Measurements from ENCODE around the gene FLYWCH1. TPM values are rescaled to one million over a fixed set of nuclear protein-coding genes. Genes with fewer than 3 reads are reported as not detected.

FLYWCH1 gene
- polyA plus RNA-seq, 3 donors = 5.0 to 42.7 (median 7.1) TPM

DNA sequence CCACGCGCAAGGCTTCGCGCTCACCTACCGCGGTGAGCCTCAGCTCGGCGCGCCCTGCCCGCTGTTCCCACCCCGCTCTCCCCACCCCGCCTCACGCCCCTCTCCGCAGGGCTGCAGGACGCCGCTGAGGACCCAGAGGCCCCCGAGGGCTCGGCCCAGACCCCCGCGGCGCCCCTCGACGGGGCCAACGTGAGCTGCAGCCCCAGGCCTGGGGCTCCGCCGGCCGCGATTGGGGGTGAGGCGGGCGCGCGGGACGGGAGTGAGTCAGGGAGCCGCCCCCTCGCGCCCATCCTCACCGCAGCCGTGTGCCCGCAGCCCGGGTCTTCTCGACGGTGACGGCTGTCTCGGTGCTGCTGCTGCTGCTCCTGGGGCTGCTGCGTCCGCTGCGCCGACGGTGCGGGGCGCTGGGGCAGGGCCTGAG is 55.5 kb downstream of the FLYWCH1 start:
- no peak overlapping the region for H3K4me3 ChIP-seq (replicated peaks in 1 of 3; ENCODE audit: low read depth in 2 of 3, low read length in 3 of 3)
- TF ChIP-seq, protein P1, sequence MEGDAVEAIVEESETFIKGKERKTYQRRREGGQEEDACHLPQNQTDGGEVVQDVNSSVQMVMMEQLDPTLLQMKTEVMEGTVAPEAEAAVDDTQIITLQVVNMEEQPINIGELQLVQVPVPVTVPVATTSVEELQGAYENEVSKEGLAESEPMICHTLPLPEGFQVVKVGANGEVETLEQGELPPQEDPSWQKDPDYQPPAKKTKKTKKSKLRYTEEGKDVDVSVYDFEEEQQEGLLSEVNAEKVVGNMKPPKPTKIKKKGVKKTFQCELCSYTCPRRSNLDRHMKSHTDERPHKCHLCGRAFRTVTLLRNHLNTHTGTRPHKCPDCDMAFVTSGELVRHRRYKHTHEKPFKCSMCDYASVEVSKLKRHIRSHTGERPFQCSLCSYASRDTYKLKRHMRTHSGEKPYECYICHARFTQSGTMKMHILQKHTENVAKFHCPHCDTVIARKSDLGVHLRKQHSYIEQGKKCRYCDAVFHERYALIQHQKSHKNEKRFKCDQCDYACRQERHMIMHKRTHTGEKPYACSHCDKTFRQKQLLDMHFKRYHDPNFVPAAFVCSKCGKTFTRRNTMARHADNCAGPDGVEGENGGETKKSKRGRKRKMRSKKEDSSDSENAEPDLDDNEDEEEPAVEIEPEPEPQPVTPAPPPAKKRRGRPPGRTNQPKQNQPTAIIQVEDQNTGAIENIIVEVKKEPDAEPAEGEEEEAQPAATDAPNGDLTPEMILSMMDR (IDR thresholded peaks at IDR 0.05) = peak; percentile 13
- Mint-ChIP-seq H3K27ac (no peak overlapping the region), H3K27me3 (ENCODE audit: low read depth in 3 of 3) (peaks cover 45 to 65% (median 49%) of the 10 kb centered on the region in 3 donors), H3K4me3 (peak overlapping the region in 1 of 2 donors; percentile 67), H3K36me3 (peaks cover 9% of the 10 kb centered on the region in 2 donors), H3K4me1 (peaks cover 46% of the 10 kb centered on the region), H3K9me3 (peaks cover 0 to 22% (median 7%) of the 10 kb centered on the region in 7 donors)
- no peak overlapping the region for H3K9ac ChIP-seq (ENCODE audit: insufficient read depth, low read length, poor library complexity, severe bottlenecking)
- WGBS (ENCODE audit: insufficient coverage) = 11% methylated on average over 51 of the region's 51 CpGs
- intact Hi-C loops (cut with micrococcal nuclease) = loop anchor here in 1 of 2 donors (5.0 kb wide), 1 partner anchor 55 kb away; the partner anchor contains the start of genes HCFC1R1, THOC6 and TNFRSF12A
- peak overlapping the region; percentile 52 for H3K4me2 ChIP-seq (replicated peaks; ENCODE audit: extremely low read depth, low read length, poor library complexity, severe bottlenecking)
- peaks cover 0 to 8% of the 10 kb centered on the region in 2 donors for H3K9me3 ChIP-seq (replicated peaks in 1 of 2; ENCODE audit: control insufficient read depth in 1 of 2, insufficient read depth in 1 of 2, low read length in 2 of 2)
- no peak overlapping the region for H3K27ac ChIP-seq (ENCODE audit: low read depth in 1 of 2, low read length in 2 of 2)
- peaks cover 2 to 6% of the 10 kb centered on the region in 2 donors for H3K36me3 ChIP-seq (replicated peaks in 1 of 2; ENCODE audit: control insufficient read depth in 1 of 2, insufficient read depth in 2 of 2, low read length in 2 of 2)
- no peak overlapping the region for H2AFZ ChIP-seq (ENCODE audit: insufficient read depth, low read depth, low read length, poor library complexity, severe bottlenecking)
- H3K27me3 ChIP-seq (ENCODE audit: control insufficient read depth in 2 of 2, insufficient read depth in 2 of 2, low read length in 2 of 2) = peaks cover 27 to 60% of the 10 kb centered on the region in 2 donors
- DNase-seq = no peak
- H4K20me1 ChIP-seq (ENCODE audit: insufficient read depth, low read length) = peaks cover 45% of the 10 kb centered on the region
- peaks cover 58 to 79% of the 10 kb centered on the region in 2 donors for H3K4me1 ChIP-seq (ENCODE audit: control insufficient read depth in 1 of 2, insufficient read depth in 2 of 2, low read length in 2 of 2)
- H3K79me2 ChIP-seq (ENCODE audit: insufficient read depth, low read length) = peaks cover 23% of the 10 kb centered on the region

DNA sequence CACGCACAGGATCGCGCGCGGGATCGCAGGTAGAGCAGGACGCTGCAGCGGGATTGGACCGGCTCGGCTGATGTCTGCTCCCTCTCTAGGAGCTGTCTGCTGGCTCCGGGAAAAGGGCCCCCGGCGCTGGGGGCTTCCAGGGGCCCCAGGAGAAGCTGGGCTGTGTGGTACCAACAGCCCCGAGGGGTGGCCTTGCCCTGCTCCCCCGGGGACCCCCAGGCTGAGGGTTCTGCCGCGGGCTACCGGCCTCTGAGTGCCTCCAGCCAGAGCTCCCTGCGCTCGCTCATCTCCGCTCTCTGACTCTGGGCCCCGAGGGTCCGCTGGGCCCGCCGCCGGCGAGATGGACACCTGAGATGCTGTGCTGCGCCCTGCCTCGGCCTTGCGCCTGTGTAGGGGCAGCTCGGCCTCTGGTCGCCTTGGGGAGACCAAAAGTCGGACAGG is 56.0 kb downstream of the FLYWCH1 start:
- Histone ChIP-seq H3K36me3 (replicated peaks in 1 of 2; ENCODE audit: control insufficient read depth in 1 of 2, insufficient read depth in 2 of 2, low read length in 2 of 2) (peaks cover 8 to 11% of the 10 kb centered on the region in 2 donors), H3K9ac (ENCODE audit: insufficient read depth, low read length, poor library complexity, severe bottlenecking) (no peak overlapping the region), H4K20me1 (ENCODE audit: insufficient read depth, low read length) (peaks cover 44% of the 10 kb centered on the region), H3K4me1 (ENCODE audit: control insufficient read depth in 1 of 2, insufficient read depth in 2 of 2, low read length in 2 of 2) (peaks cover 58 to 78% of the 10 kb centered on the region in 2 donors), H3K79me2 (ENCODE audit: insufficient read depth, low read length) (peaks cover 23% of the 10 kb centered on the region), H3K9me3 (replicated peaks in 1 of 2; ENCODE audit: control insufficient read depth in 1 of 2, insufficient read depth in 1 of 2, low read length in 2 of 2) (peaks cover 0 to 8% of the 10 kb centered on the region in 2 donors), H2AFZ (ENCODE audit: insufficient read depth, low read depth, low read length, poor library complexity, severe bottlenecking) (peak overlapping the region; percentile 91), H3K27me3 (ENCODE audit: control insufficient read depth in 2 of 2, insufficient read depth in 2 of 2, low read length in 2 of 2) (peaks cover 22 to 55% of the 10 kb centered on the region in 2 donors), H3K4me3 (replicated peaks in 1 of 3; ENCODE audit: low read depth in 2 of 3, low read length in 3 of 3) (peak overlapping the region in 1 of 3 experiments; percentile 95), H3K4me2 (replicated peaks; ENCODE audit: extremely low read depth, low read length, poor library complexity, severe bottlenecking) (peak overlapping the region; percentile 100), H3K27ac (ENCODE audit: low read depth in 1 of 2, low read length in 2 of 2) (no peak overlapping the region)
- Mint-ChIP-seq H3K27me3 (ENCODE audit: low read depth in 3 of 3) (peaks cover 40 to 60% (median 44%) of the 10 kb centered on the region in 3 donors), H3K27ac (peak overlapping the region in 1 of 7 donors; percentile 60), H3K4me1 (peaks cover 48% of the 10 kb centered on the region), H3K4me3 (peak overlapping the region in 1 of 2 donors; percentile 85), H3K36me3 (peaks cover 14% of the 10 kb centered on the region in 2 donors), H3K9me3 (peaks cover 0 to 22% (median 7%) of the 10 kb centered on the region in 7 donors)
- no peak for DNase-seq
- 52% methylated on average over 33 of the region's 33 CpGs for WGBS (ENCODE audit: insufficient coverage)
- TF ChIP-seq, protein P1 (IDR thresholded peaks at IDR 0.05) = no peak
- intact Hi-C loops (cut with micrococcal nuclease) = loop anchor here (2.0 to 5.0 kb wide), 2 partner anchors 15 to 55 kb away; partner anchors contain the start of genes HCFC1R1 (in 1 of the 2), THOC6 (in 1 of the 2) and TNFRSF12A (in 1 of the 2)

Data from CD14-positive monocyte (primary cell).